ENCODE measurements around the gene KLHL22.
A peak's percentile ranks its signal among the peaks of the same experiment; 100 is the strongest.
"Not testable (repeated sequence)": the region's sequence is repeated elsewhere in the genome, so short reads cannot be mapped to it uniquely, and the experiment has no call there.

Gene KLHL22

GRCh38 chr22:20494978-20495860 is at the start of gene KLHL22:
TSS of gene KLHL22 (minus strand) at chr22:20495795. CDS start at chr22:20489211, 6,584 bp downstream.
- peak; percentile 57 for DNase-seq (ENCODE audit: low read depth)

- DNase-seq (ENCODE audit: low read depth), result not testable (repeated sequence)
Observed at GRCh38 chr22:20545318-20545634, 49.7 kb upstream of the KLHL22 start.

- DNase-seq (ENCODE audit: low read depth), result no peak
Observed at GRCh38 chr22:20542736-20543135, 47.1 kb upstream of the KLHL22 start.

- no peak for DNase-seq (ENCODE audit: low read depth)
Observed at GRCh38 chr22:20542055-20542454, 46.5 kb upstream of the KLHL22 start.

GRCh38 chr22:20538875-20539274 is 43.3 kb upstream of the KLHL22 start:
- not testable (repeated sequence) for DNase-seq (ENCODE audit: low read depth)

- DNase-seq (ENCODE audit: low read depth), result no peak
Observed at GRCh38 chr22:20537983-20538382, 42.4 kb upstream of the KLHL22 start.

GRCh38 chr22:20537325-20537756 is 41.7 kb upstream of the KLHL22 start:
- no peak for DNase-seq (ENCODE audit: low read depth)

GRCh38 chr22:20536590-20537324 is 41.2 kb upstream of the KLHL22 start:
- no peak for DNase-seq (ENCODE audit: low read depth)

- no peak for DNase-seq (ENCODE audit: low read depth)
Observed at GRCh38 chr22:20533879-20534265, 38.3 kb upstream of the KLHL22 start.

- no peak for DNase-seq (ENCODE audit: low read depth)
Observed at GRCh38 chr22:20533095-20533878, 37.7 kb upstream of the KLHL22 start.

- DNase-seq (ENCODE audit: low read depth), result no peak
Observed at GRCh38 chr22:20532256-20532993, 36.8 kb upstream of the KLHL22 start.

GRCh38 chr22:20531404-20532201 is 36.0 kb upstream of the KLHL22 start:
- peak; percentile 98 for DNase-seq (ENCODE audit: low read depth)

GRCh38 chr22:20531154-20531403 is 35.5 kb upstream of the KLHL22 start:
- DNase-seq (ENCODE audit: low read depth), result no peak

- DNase-seq (ENCODE audit: low read depth), result peak; percentile 97
Observed at GRCh38 chr22:20530368-20531153, 35.0 kb upstream of the KLHL22 start.

GRCh38 chr22:20528405-20528978 is 32.9 kb upstream of the KLHL22 start:
- no peak for DNase-seq (ENCODE audit: low read depth)

- peak; percentile 95 for DNase-seq (ENCODE audit: low read depth)
Observed at GRCh38 chr22:20526628-20527355, 31.2 kb upstream of the KLHL22 start.

- no peak for DNase-seq (ENCODE audit: low read depth)
Observed at GRCh38 chr22:20526305-20526627, 30.7 kb upstream of the KLHL22 start.

GRCh38 chr22:20525048-20525447 is 29.5 kb upstream of the KLHL22 start:
- no peak for DNase-seq (ENCODE audit: low read depth)

- no peak for DNase-seq (ENCODE audit: low read depth)
Observed at GRCh38 chr22:20524004-20524481, 28.4 kb upstream of the KLHL22 start.
